Trophoblast cell (in vitro differentiated cells and primary cell): ENCODE results near the gene JPH3.

ENCODE experiments used
- DNase-seq, 2 donors: peaks; one replicate each; pipeline ENCODE4 v3.0.0-alpha.2; 2016
- H2AFZ ChIP-seq: 2 replicates; pipeline ENCODE4 v1.6.1; 2013; ENCODE audit warnings: low read length, moderate library complexity, mild to moderate bottlenecking; ENCODE audit not compliant: insufficient read depth, poor library complexity
- H2AK5ac ChIP-seq: 2 replicates; pipeline ENCODE4 v1.6.1; 2013; ENCODE audit warnings: mild to moderate bottlenecking, low read length
- H2BK120ac ChIP-seq: 2 replicates; pipeline ENCODE4 v1.6.1; 2013; ENCODE audit warnings: low read length, mild to moderate bottlenecking, moderate library complexity; ENCODE audit not compliant: insufficient read depth, poor library complexity
- H2BK12ac ChIP-seq: 2 replicates; pipeline ENCODE4 v1.6.1; 2013; ENCODE audit warnings: mild to moderate bottlenecking, low read length, moderate library complexity
- H2BK5ac ChIP-seq: 2 replicates; pipeline ENCODE4 v1.6.1; 2013; ENCODE audit warnings: low read length, low read depth, moderate library complexity, mild to moderate bottlenecking; ENCODE audit not compliant: poor library complexity
- H3K14ac ChIP-seq: 2 replicates; pipeline ENCODE4 v1.6.1; 2013; ENCODE audit warnings: mild to moderate bottlenecking, low read length
- H3K18ac ChIP-seq: 2 replicates; pipeline ENCODE4 v1.6.1; 2013; ENCODE audit warnings: mild to moderate bottlenecking, low read length
- H3K23ac ChIP-seq: 2 replicates; pipeline ENCODE4 v1.6.1; 2013; ENCODE audit warnings: low read length
- H3K27ac ChIP-seq: 2 replicates; pipeline ENCODE4 v1.5.1; 2013; ENCODE audit warnings: low read depth, mild to moderate bottlenecking, inconsistent platforms, low read length, moderate library complexity
- H3K27me3 ChIP-seq: 2 replicates; pipeline ENCODE4 v1.6.1; 2013; ENCODE audit warnings: inconsistent platforms, mild to moderate bottlenecking, low read length, moderate library complexity; ENCODE audit not compliant: insufficient read depth
- H3K36me3 ChIP-seq, 2 experiments: 1 replicate in 1 of 2; 2 replicates in 1 of 2; pipeline ENCODE4 v1.6.1; 2013; ENCODE audit warnings: low read length in 2 of 2, mild to moderate bottlenecking in 2 of 2, moderate library complexity in 1 of 2; ENCODE audit not compliant: insufficient read depth in 2 of 2, control insufficient read depth in 1 of 2
- H3K4ac ChIP-seq: 2 replicates; pipeline ENCODE4 v1.6.1; 2013; ENCODE audit warnings: low read depth, mild to moderate bottlenecking, low read length, moderate library complexity
- H3K4me1 ChIP-seq, 2 experiments: 1 replicate in 1 of 2; 2 replicates in 1 of 2; pipeline ENCODE4 v1.6.1; 2013; ENCODE audit warnings: low read length in 2 of 2, mild to moderate bottlenecking in 2 of 2, moderate library complexity in 1 of 2; ENCODE audit not compliant: insufficient read depth in 2 of 2, control insufficient read depth in 1 of 2
- H3K4me2 ChIP-seq: 2 replicates; pipeline ENCODE4 v1.6.1; 2013; ENCODE audit warnings: inconsistent platforms, mild to moderate bottlenecking, low read length, moderate library complexity
- H3K4me3 ChIP-seq: 2 replicates; pipeline ENCODE4 v1.5.1; 2013; ENCODE audit warnings: mild to moderate bottlenecking, low read depth, low read length, inconsistent platforms
- H3K79me1 ChIP-seq: one replicate; pipeline ENCODE4 v1.6.1; 2013; ENCODE audit warnings: low read length
- H3K79me2 ChIP-seq: 2 replicates; pipeline ENCODE4 v1.6.1; 2013; ENCODE audit warnings: low read length, mild to moderate bottlenecking; ENCODE audit not compliant: control insufficient read depth, insufficient read depth, poor library complexity
- H3K9ac ChIP-seq: 2 replicates; pipeline ENCODE4 v1.6.1; 2013; ENCODE audit warnings: mild to moderate bottlenecking, low read length
- H3K9me3 ChIP-seq: 2 replicates; pipeline ENCODE4 v1.6.1; 2013; ENCODE audit warnings: low read depth, mild to moderate bottlenecking, control low read depth, inconsistent platforms, low read length; ENCODE audit not compliant: insufficient read depth
- H4K12ac ChIP-seq: 2 replicates; pipeline ENCODE4 v1.6.1; 2013; ENCODE audit warnings: low read depth, mild to moderate bottlenecking, low read length, moderate library complexity
- H4K8ac ChIP-seq: 2 replicates; pipeline ENCODE4 v1.6.1; 2013; ENCODE audit warnings: low read depth, mild to moderate bottlenecking, low read length, moderate library complexity
- H4K91ac ChIP-seq: one replicate; pipeline ENCODE4 v1.6.1; 2013; ENCODE audit warnings: low read depth, mild to moderate bottlenecking, low read length, moderate library complexity
- WGBS: extraction: QIAGEN DNeasy Blood & Tissue Kit; methylation state at CpG from one replicate; pipeline ENCODE4 v1.1.7; 2013; ENCODE audit warnings: missing lambda C conversion rate; ENCODE audit not compliant: insufficient read length, insufficient coverage; ENCODE audit errors: extremely low coverage; 5-methylcytosine and 5-hydroxymethylcytosine counted together

Gene JPH3

GRCh38 chr16:87648698-87649487 lies 46.6 kb downstream of the JPH3 start:
- H3K27ac ChIP-seq: no peak overlapping the region
- H3K4me2 ChIP-seq: no peak overlapping the region
- no peak overlapping the region for H3K4me3 ChIP-seq
- H3K4me1 ChIP-seq: no peaks in the 10 kb centered on the region
- H2AFZ ChIP-seq: no peak overlapping the region
- H2BK120ac ChIP-seq: no peak overlapping the region
- no CpG with 5 or more reads among the region's 29 CpGs for WGBS
- no peak overlapping the region for H4K12ac ChIP-seq
- H3K9ac ChIP-seq: no peak overlapping the region
- H3K14ac ChIP-seq: no peak overlapping the region
- peaks cover 3% of the 10 kb centered on the region for H3K9me3 ChIP-seq
- H4K8ac ChIP-seq: no peak overlapping the region
- H3K79me2 ChIP-seq: no peaks in the 10 kb centered on the region
- no peak overlapping the region for H2BK12ac ChIP-seq
- H3K27me3 ChIP-seq: no peaks in the 10 kb centered on the region
- H3K4ac ChIP-seq: no peak overlapping the region
- no peaks in the 10 kb centered on the region for H3K79me1 ChIP-seq
- H3K36me3 ChIP-seq: peaks cover 0 to 3% of the 10 kb centered on the region in 2 experiments
- H3K23ac ChIP-seq: no peak overlapping the region
- no peak overlapping the region for H2AK5ac ChIP-seq
- H4K91ac ChIP-seq: no peak overlapping the region
- no peak overlapping the region for H3K18ac ChIP-seq
- DNase-seq: no peak
- H2BK5ac ChIP-seq: no peak overlapping the region

- WGBS: no CpG with 5 or more reads among the region's 17 CpGs
- H3K9ac ChIP-seq: no peak overlapping the region
- no peak overlapping the region for H2BK120ac ChIP-seq
- no peak overlapping the region for H2BK12ac ChIP-seq
- H4K91ac ChIP-seq: no peak overlapping the region
- no peaks in the 10 kb centered on the region for H3K4me1 ChIP-seq
- no peak overlapping the region for H2AFZ ChIP-seq
- no peak overlapping the region for H4K8ac ChIP-seq
- no peak overlapping the region for H3K4ac ChIP-seq
- H3K79me1 ChIP-seq: no peaks in the 10 kb centered on the region
- no peak overlapping the region for H3K27ac ChIP-seq
- DNase-seq: no peak
- H3K4me3 ChIP-seq: no peak overlapping the region
- no peak overlapping the region for H2BK5ac ChIP-seq
- no peak overlapping the region for H4K12ac ChIP-seq
- H3K36me3 ChIP-seq: no peaks in the 10 kb centered on the region
- no peak overlapping the region for H2AK5ac ChIP-seq
- H3K27me3 ChIP-seq: no peaks in the 10 kb centered on the region
- no peaks in the 10 kb centered on the region for H3K79me2 ChIP-seq
- no peak overlapping the region for H3K14ac ChIP-seq
- H3K4me2 ChIP-seq: no peak overlapping the region
- no peaks in the 10 kb centered on the region for H3K9me3 ChIP-seq
- H3K23ac ChIP-seq: no peak overlapping the region
- H3K18ac ChIP-seq: no peak overlapping the region
Observed at GRCh38 chr16:87652386-87652785, 50.1 kb downstream of the JPH3 start.

GRCh38 chr16:87652799-87653198 lies 50.5 kb downstream of the JPH3 start:
- Histone ChIP-seq H2BK120ac (no peak overlapping the region), H4K8ac (no peak overlapping the region), H2AFZ (no peak overlapping the region), H3K4me2 (no peak overlapping the region), H3K27me3 (no peaks in the 10 kb centered on the region), H2BK5ac (no peak overlapping the region), H3K18ac (no peak overlapping the region), H3K14ac (no peak overlapping the region), H3K36me3 (no peaks in the 10 kb centered on the region), H4K12ac (no peak overlapping the region), H3K9ac (no peak overlapping the region), H3K27ac (no peak overlapping the region), H3K79me1 (no peaks in the 10 kb centered on the region), H3K4ac (no peak overlapping the region), H3K4me3 (no peak overlapping the region), H3K23ac (no peak overlapping the region), H3K79me2 (no peaks in the 10 kb centered on the region), H4K91ac (no peak overlapping the region), H2BK12ac (no peak overlapping the region), H3K9me3 (no peaks in the 10 kb centered on the region), H2AK5ac (no peak overlapping the region), H3K4me1 (no peaks in the 10 kb centered on the region)
- no peak for DNase-seq
- WGBS: no CpG with 5 or more reads among the region's 6 CpGs

GRCh38 chr16:87653234-87653633 lies 50.9 kb downstream of the JPH3 start:
- Histone ChIP-seq H3K23ac (no peak overlapping the region), H2AFZ (no peak overlapping the region), H3K27me3 (no peaks in the 10 kb centered on the region), H3K79me1 (no peaks in the 10 kb centered on the region), H4K91ac (no peak overlapping the region), H4K8ac (no peak overlapping the region), H3K4me2 (no peak overlapping the region), H3K9me3 (no peaks in the 10 kb centered on the region), H3K4me3 (no peak overlapping the region), H2BK12ac (no peak overlapping the region), H2BK5ac (no peak overlapping the region), H3K27ac (no peak overlapping the region), H3K14ac (no peak overlapping the region), H2AK5ac (no peak overlapping the region), H3K18ac (no peak overlapping the region), H2BK120ac (no peak overlapping the region), H3K79me2 (no peaks in the 10 kb centered on the region), H3K36me3 (no peaks in the 10 kb centered on the region), H3K4me1 (no peaks in the 10 kb centered on the region), H3K9ac (no peak overlapping the region), H3K4ac (no peak overlapping the region), H4K12ac (no peak overlapping the region)
- DNase-seq: no peak
- WGBS: no CpG with 5 or more reads among the region's 5 CpGs
